B cell (primary cell): Measurements from ENCODE around the gene PPP1R12C. TPM values are rescaled to one million over a fixed set of nuclear protein-coding genes. Genes with fewer than 3 reads are reported as not detected.

Source experiments
- ATAC-seq: fragments of 200-7000 bp; cut with Tn5 transposase; one replicate; pipeline ENCODE4 v1.10.0; 2021; ENCODE audit warnings: low read depth, mild to moderate bottlenecking, moderate number of reproducible peaks, moderate library complexity
- CTCF ChIA-PET: fragments of 350-600 bp; sonication (Branson Sonifier 250); formaldehyde crosslinking; loops from one replicate; lab custom pipeline; 2021; ENCODE audit warnings: antibody characterized with exemption, inconsistent platforms; lab: Charles Lee
- POLR2A ChIA-PET: fragments of 350-600 bp; sonication (Branson Sonifier 250); formaldehyde crosslinking; loops from one replicate; lab custom pipeline; 2021; ENCODE audit warnings: antibody characterized with exemption; lab: Charles Lee
- DNase-seq: peaks from one replicate; pipeline ENCODE4 v3.0.0; 2013
- H2AFZ ChIP-seq: 2 replicates; pipeline ENCODE4 v1.6.1; 2012; ENCODE audit warnings: mild to moderate bottlenecking, low read depth, low read length; ENCODE audit not compliant: insufficient read depth, poor library complexity, severe bottlenecking
- H3K27ac ChIP-seq, 2 donors: 1 replicate in 1 of 2; 2 replicates in 1 of 2; pipeline ENCODE4 v1.5.1; 2012 to 2013; ENCODE audit warnings: low read length in 2 of 2, mild to moderate bottlenecking in 2 of 2, moderate library complexity in 1 of 2
- H3K27me3 ChIP-seq, 4 experiments: fragments of 200-600 bp in 1 of 4; sonication (generic) in 1 of 4; replicated peaks in 1 of 4; 1 replicate in 2 of 4; 2 replicates in 2 of 4; pipeline versions ENCODE4 v1.6.1 to v1.7.0; 2013 to 2016; ENCODE audit warnings: low read length in 3 of 4, mild to moderate bottlenecking in 2 of 4, mixed read lengths in 1 of 4, moderate library complexity in 1 of 4; ENCODE audit not compliant: insufficient read depth in 4 of 4, control insufficient read depth in 3 of 4; ENCODE audit errors: control extremely low read depth in 1 of 4
- H3K36me3 ChIP-seq, 2 experiments: replicated peaks in 1 of 2; 1 replicate in 1 of 2; 2 replicates in 1 of 2; pipeline versions ENCODE4 v1.6.1 to v1.7.1; 2013; ENCODE audit warnings: low read length in 1 of 2; ENCODE audit not compliant: insufficient read depth in 2 of 2, control insufficient read depth in 1 of 2; ENCODE audit errors: control extremely low read depth in 1 of 2, extremely low read depth in 1 of 2
- H3K4me1 ChIP-seq, 2 donors: fragments of 200-600 bp in 1 of 2; sonication (generic) in 1 of 2; 1 replicate in 1 of 2; 2 replicates in 1 of 2; pipeline versions ENCODE4 v1.5.1 to v1.6.1; 2013 to 2017; ENCODE audit warnings: low read length in 2 of 2; ENCODE audit not compliant: control insufficient read depth in 2 of 2, insufficient read depth in 2 of 2
- H3K4me2 ChIP-seq: replicated peaks from 2 replicates; pipeline ENCODE3; 2012; ENCODE audit warnings: mild to moderate bottlenecking, low read depth, low read length; ENCODE audit not compliant: poor library complexity, severe bottlenecking
- H3K4me3 ChIP-seq, 5 experiments: fragments of 200-600 bp in 1 of 5; sonication (generic) in 1 of 5; 1 replicate in 3 of 5; 2 replicates in 2 of 5; pipeline versions ENCODE4 v1.5.1 to v1.7.0; 2011 to 2016; ENCODE audit warnings: low read length in 4 of 5, mild to moderate bottlenecking in 4 of 5, low read depth in 2 of 5, control low read depth in 1 of 5, moderate library complexity in 1 of 5; ENCODE audit not compliant: insufficient read depth in 1 of 5; ENCODE audit errors: control extremely low read depth in 1 of 5, extremely low read depth in 1 of 5
- H3K79me2 ChIP-seq: fragments of 200-600 bp; sonication (generic); one replicate; pipeline ENCODE4 v1.6.0; 2016; ENCODE audit warnings: low read length; ENCODE audit not compliant: control insufficient read depth, insufficient read depth
- H3K9ac ChIP-seq: fragments of 200-600 bp; sonication (generic); 2 replicates; pipeline ENCODE4 v1.6.1; 2017; ENCODE audit warnings: mild to moderate bottlenecking, low read length, moderate library complexity
- H3K9me3 ChIP-seq, 3 donors: one replicate each; pipeline versions ENCODE4 v1.6.1 to v1.7.1; 2013; ENCODE audit warnings: low read length in 2 of 3; ENCODE audit not compliant: control insufficient read depth in 2 of 3, insufficient read depth in 1 of 3; ENCODE audit errors: control extremely low read depth in 1 of 3
- H4K20me1 ChIP-seq: 2 replicates; pipeline ENCODE4 v1.6.0; 2012; ENCODE audit warnings: mild to moderate bottlenecking, low read length; ENCODE audit not compliant: insufficient read depth, control insufficient read depth, poor library complexity, severe bottlenecking
- H3K27ac Mint-ChIP-seq: one replicate; pipeline ENCODE4 v1.8.0; 2021; ENCODE audit warnings: mixed read lengths
- H3K27me3 Mint-ChIP-seq: one replicate; pipeline ENCODE4 v1.8.0; 2021; ENCODE audit warnings: mixed read lengths
- H3K4me1 Mint-ChIP-seq: one replicate; pipeline ENCODE4 v1.8.0; 2021; ENCODE audit warnings: mixed read lengths
- H3K4me3 Mint-ChIP-seq: one replicate; pipeline ENCODE4 v1.8.0; 2021; ENCODE audit warnings: mixed read lengths
- H3K9me3 Mint-ChIP-seq: one replicate; pipeline ENCODE4 v1.8.0; 2022; ENCODE audit warnings: mixed read lengths; ENCODE audit not compliant: insufficient read depth
- EZH2 ChIP-seq: IDR thresholded peaks from 2 replicates; pipeline ENCODE4 v1.6.1; 2012; ENCODE audit warnings: borderline replicate concordance, low read depth, mild to moderate bottlenecking, moderate library complexity, low read length; ENCODE audit not compliant: insufficient read depth, poor library complexity, severe bottlenecking
- WGBS: methylation state at CpG from one replicate; pipeline ENCODE4 v1.1.5; 2013; ENCODE audit warnings: missing lambda C conversion rate; ENCODE audit not compliant: insufficient coverage; 5-methylcytosine and 5-hydroxymethylcytosine counted together
- intact Hi-C: fragments of 100-400 bp; cut with micrococcal nuclease; formaldehyde crosslinking; loops from one replicate; pipeline ENCODE4 v1.10.0; 2022
- polyA plus RNA-seq: library from polyadenylated mRNA; depleted of rRNA; stranded (reverse); fragments of >200 nt; gene quantifications from 2 replicates; pipeline ENCODE4 v1.2.3, GENCODE V29; 2012
- total RNA-seq, 2 donors: library from RNA; stranded (reverse); fragments of 120-200 nt in 1 of 2; gene quantifications; 1 replicate in 1 of 2; 2 replicates in 1 of 2; pipeline versions ENCODE4 v1.2.3 to v1.2.4, GENCODE V29; 2013 to 2022
- TF ChIP-seq, protein P1 (sequence below): fragments of 200-600 bp; IDR thresholded peaks from one replicate; pipeline ENCODE4 v1.8.0; 2022; ENCODE audit warnings: antibody characterized with exemption, mild to moderate bottlenecking

Gene PPP1R12C
- total and polyA plus RNA-seq, 2 donors (not counting 1 experiment from before 2014, with no cell fraction given), result 145 to 179 TPM

DNA sequence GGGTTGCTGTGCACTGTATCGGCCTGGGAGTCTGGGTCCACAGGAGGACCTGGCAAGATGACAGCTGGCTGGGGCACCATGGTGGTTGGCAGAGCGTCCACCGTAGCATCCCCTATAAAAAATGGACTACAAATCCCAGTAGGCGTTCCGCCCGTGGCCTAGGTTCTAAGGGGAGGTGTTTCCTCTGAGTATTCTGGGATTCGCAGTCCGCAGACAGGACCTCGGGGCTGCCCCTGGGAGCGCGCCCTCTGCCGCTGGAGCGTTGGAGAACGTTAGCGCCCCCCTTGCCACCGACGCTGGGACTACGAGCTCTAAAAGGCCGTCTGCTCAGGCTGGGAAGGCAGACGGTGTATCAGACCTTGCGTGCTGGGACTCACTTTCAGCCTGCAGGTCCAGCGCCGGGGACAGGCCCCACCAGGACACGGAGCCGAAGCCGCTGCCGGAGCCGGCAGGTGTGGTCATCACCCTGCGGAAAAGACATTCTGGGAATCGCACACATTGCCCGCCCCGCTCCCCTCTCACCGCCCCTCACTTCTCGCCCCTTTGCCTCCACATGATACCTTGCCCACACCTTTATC, 48.6 kb upstream of the PPP1R12C start:
- Mint-ChIP-seq H3K4me1 (peaks cover 10% of the 10 kb centered on the region), H3K27me3 (peaks cover 55% of the 10 kb centered on the region), H3K27ac (no peak overlapping the region), H3K9me3 (peaks cover 4% of the 10 kb centered on the region), H3K4me3 (no peak overlapping the region)
- Histone ChIP-seq H3K27ac (no peak overlapping the region), H3K79me2 (no peaks in the 10 kb centered on the region), H4K20me1 (no peaks in the 10 kb centered on the region), H2AFZ (no peak overlapping the region), H3K9me3 (peaks cover 0 to 35% (median 1%) of the 10 kb centered on the region in 3 donors), H3K27me3 (peaks cover 0 to 71% (median 27%) of the 10 kb centered on the region in 4 experiments), H3K9ac (peak overlapping the region; percentile 11), H3K36me3 (no peaks in the 10 kb centered on the region), H3K4me3 (peak overlapping the region in 1 of 5 experiments; percentile 1), H3K4me1 (peaks cover 13 to 18% of the 10 kb centered on the region in 2 donors), H3K4me2 (peak overlapping the region; percentile 47)
- no peak for TF ChIP-seq EZH2
- TF ChIP-seq, protein P1, sequence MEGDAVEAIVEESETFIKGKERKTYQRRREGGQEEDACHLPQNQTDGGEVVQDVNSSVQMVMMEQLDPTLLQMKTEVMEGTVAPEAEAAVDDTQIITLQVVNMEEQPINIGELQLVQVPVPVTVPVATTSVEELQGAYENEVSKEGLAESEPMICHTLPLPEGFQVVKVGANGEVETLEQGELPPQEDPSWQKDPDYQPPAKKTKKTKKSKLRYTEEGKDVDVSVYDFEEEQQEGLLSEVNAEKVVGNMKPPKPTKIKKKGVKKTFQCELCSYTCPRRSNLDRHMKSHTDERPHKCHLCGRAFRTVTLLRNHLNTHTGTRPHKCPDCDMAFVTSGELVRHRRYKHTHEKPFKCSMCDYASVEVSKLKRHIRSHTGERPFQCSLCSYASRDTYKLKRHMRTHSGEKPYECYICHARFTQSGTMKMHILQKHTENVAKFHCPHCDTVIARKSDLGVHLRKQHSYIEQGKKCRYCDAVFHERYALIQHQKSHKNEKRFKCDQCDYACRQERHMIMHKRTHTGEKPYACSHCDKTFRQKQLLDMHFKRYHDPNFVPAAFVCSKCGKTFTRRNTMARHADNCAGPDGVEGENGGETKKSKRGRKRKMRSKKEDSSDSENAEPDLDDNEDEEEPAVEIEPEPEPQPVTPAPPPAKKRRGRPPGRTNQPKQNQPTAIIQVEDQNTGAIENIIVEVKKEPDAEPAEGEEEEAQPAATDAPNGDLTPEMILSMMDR, result no peak
- WGBS, result 4% methylated on average over 31 of the region's 34 CpGs
- ChIA-PET POLR2A (no interaction called here), CTCF (interaction anchor here (1.2 kb wide), 1 partner anchor 25 kb away, joined by 3 read pairs; no protein-coding TSS in a partner anchor)
- DNase-seq (peak; percentile 65), ATAC-seq (no peak)
- intact Hi-C loops, result no loop called here

GRCh38 chr19:55161571-55162322, 44.3 kb upstream of the PPP1R12C start:
- ATAC-seq, result no peak
- DNase-seq, result no peak
- H3K4me3 Mint-ChIP-seq, result no peak overlapping the region
- Histone ChIP-seq H3K9ac (no peak overlapping the region), H3K36me3 (no peaks in the 10 kb centered on the region), H3K4me2 (no peak overlapping the region), H4K20me1 (no peaks in the 10 kb centered on the region), H2AFZ (no peak overlapping the region), H3K27ac (no peak overlapping the region), H3K4me3 (no peak overlapping the region), H3K9me3 (peaks cover 0 to 45% (median 4%) of the 10 kb centered on the region in 3 donors), H3K27me3 (peaks cover 0 to 75% (median 27%) of the 10 kb centered on the region in 4 experiments), H3K79me2 (no peaks in the 10 kb centered on the region), H3K4me1 (peaks cover 13 to 18% of the 10 kb centered on the region in 2 donors)
- no peak for TF ChIP-seq EZH2
- TF ChIP-seq, protein P1, result no peak
- intact Hi-C loops, result no loop called here
- H3K27me3 Mint-ChIP-seq, result peaks cover 55% of the 10 kb centered on the region
- no peaks in the 10 kb centered on the region for H3K9me3 Mint-ChIP-seq
- POLR2A ChIA-PET, result no interaction called here
- peaks cover 11% of the 10 kb centered on the region for H3K4me1 Mint-ChIP-seq
- no peak overlapping the region for H3K27ac Mint-ChIP-seq
- 32% methylated on average over 49 of the region's 61 CpGs for WGBS
- CTCF ChIA-PET, result no interaction called here
